CD4-positive, CD25-positive, alpha-beta regulatory T cell (primary cell): ENCODE measurements around the gene MLIP. TPM values are rescaled to one million over a fixed set of nuclear protein-coding genes. Genes with fewer than 3 reads are reported as not detected.

Experiments
- ATAC-seq, 2 donors: fragments of 150-1000 bp; cut with Tn5 transposase; one replicate each; pipeline ENCODE4 v1.10.0; 2021; ENCODE audit warnings: low read depth in 2 of 2, moderate number of reproducible peaks in 2 of 2, moderate library complexity in 1 of 2
- DNase-seq, 3 donors: peaks; one replicate each; pipeline versions ENCODE4 v3.0.0 to v3.0.0-alpha.2; 2012 to 2022; ENCODE audit warnings: mixed read lengths in 1 of 3
- H3K27ac ChIP-seq: one replicate; pipeline ENCODE4 v1.7.0; 2013; ENCODE audit warnings: mild to moderate bottlenecking, low read length; ENCODE audit not compliant: insufficient read depth, poor library complexity, severe bottlenecking
- H3K27me3 ChIP-seq: one replicate; pipeline ENCODE4 v1.7.0; 2013; ENCODE audit warnings: low read length; ENCODE audit not compliant: control insufficient read depth, insufficient read depth
- H3K36me3 ChIP-seq: one replicate; pipeline ENCODE4 v1.7.0; 2013; ENCODE audit warnings: mild to moderate bottlenecking, low read length, moderate library complexity; ENCODE audit not compliant: control insufficient read depth, insufficient read depth
- H3K4me1 ChIP-seq: 2 replicates; pipeline ENCODE4 v1.7.0; 2013; ENCODE audit warnings: mild to moderate bottlenecking, low read length; ENCODE audit not compliant: insufficient read depth, control insufficient read depth, poor library complexity, severe bottlenecking
- H3K4me3 ChIP-seq: one replicate; pipeline ENCODE4 v1.7.0; 2013; ENCODE audit warnings: low read depth, mild to moderate bottlenecking, low read length, moderate library complexity
- H3K9me3 ChIP-seq, 2 experiments: 1 replicate in 1 of 2; 2 replicates in 1 of 2; pipeline ENCODE4 v1.7.0; 2013; ENCODE audit warnings: low read length in 2 of 2, mild to moderate bottlenecking in 1 of 2, moderate library complexity in 1 of 2; ENCODE audit not compliant: control insufficient read depth in 2 of 2
- H3K27ac Mint-ChIP-seq, 3 donors: one replicate each; pipeline ENCODE4 v1.8.0; 2020 to 2022; ENCODE audit warnings: mild to moderate bottlenecking in 3 of 3, mixed read lengths in 3 of 3, moderate library complexity in 2 of 3
- H3K27me3 Mint-ChIP-seq: one replicate; pipeline ENCODE4 v1.8.0; 2022; ENCODE audit warnings: mild to moderate bottlenecking, mixed read lengths
- H3K36me3 Mint-ChIP-seq: one replicate; pipeline ENCODE4 v1.8.0; 2020; ENCODE audit warnings: mixed read lengths
- H3K4me1 Mint-ChIP-seq, 4 donors: one replicate each; pipeline ENCODE4 v1.8.0; 2020 to 2022; ENCODE audit warnings: mixed read lengths in 4 of 4, mild to moderate bottlenecking in 1 of 4
- H3K4me3 Mint-ChIP-seq, 4 donors: one replicate each; pipeline ENCODE4 v1.8.0; 2020 to 2022; ENCODE audit warnings: mild to moderate bottlenecking in 4 of 4, mixed read lengths in 4 of 4, moderate library complexity in 3 of 4
- H3K9me3 Mint-ChIP-seq, 7 donors: one replicate each; pipeline ENCODE4 v1.8.0; 2020 to 2022; ENCODE audit warnings: mixed read lengths in 7 of 7, mild to moderate bottlenecking in 3 of 7, moderate library complexity in 2 of 7
- polyA plus RNA-seq, 4 donors: library from polyadenylated mRNA; unstranded; fragments of 300-500 nt; fragmentation: Illumina TruSeq; gene quantifications; one replicate each; pipeline ENCODE4 v1.2.3, GENCODE V29; 2021
- total RNA-seq: library from RNA; stranded (reverse); gene quantifications from one replicate; pipeline ENCODE4 v1.2.3, GENCODE V29; 2022

The MLIP gene
- total and polyA plus RNA-seq, 5 donors from 2014 or later = not detected

GRCh38 chr6:54252916-54253315 lies 141.7 kb downstream of the MLIP start:
- no peak overlapping the region for H3K27ac ChIP-seq
- H3K36me3 ChIP-seq = no peaks in the 10 kb centered on the region
- no peak overlapping the region for H3K4me3 ChIP-seq
- no peaks in the 10 kb centered on the region for H3K27me3 Mint-ChIP-seq
- H3K9me3 ChIP-seq = no peaks in the 10 kb centered on the region
- no peak for DNase-seq
- no peaks in the 10 kb centered on the region for H3K4me1 Mint-ChIP-seq
- H3K27me3 ChIP-seq = no peaks in the 10 kb centered on the region
- no peak overlapping the region for H3K4me3 Mint-ChIP-seq
- H3K27ac Mint-ChIP-seq = no peak overlapping the region
- no peaks in the 10 kb centered on the region for H3K4me1 ChIP-seq
- H3K36me3 Mint-ChIP-seq = no peaks in the 10 kb centered on the region
- peaks cover 0 to 6% (median 3%) of the 10 kb centered on the region in 7 donors for H3K9me3 Mint-ChIP-seq
- no peak for ATAC-seq

- no peak overlapping the region for H3K27ac ChIP-seq
These were observed 143.6 kb downstream of the MLIP start for GRCh38 chr6:54254886-54255285.

GRCh38 chr6:54255886-54256285 lies 144.6 kb downstream of the MLIP start:
- Histone ChIP-seq H3K9me3 (no peaks in the 10 kb centered on the region), H3K4me1 (no peaks in the 10 kb centered on the region), H3K27ac (no peak overlapping the region), H3K27me3 (no peaks in the 10 kb centered on the region), H3K4me3 (no peak overlapping the region), H3K36me3 (no peaks in the 10 kb centered on the region)
- no peak overlapping the region for H3K4me3 Mint-ChIP-seq
- H3K27ac Mint-ChIP-seq = no peak overlapping the region
- H3K27me3 Mint-ChIP-seq = no peaks in the 10 kb centered on the region
- no peaks in the 10 kb centered on the region for H3K4me1 Mint-ChIP-seq
- H3K36me3 Mint-ChIP-seq = no peaks in the 10 kb centered on the region
- ATAC-seq (no peak), DNase-seq (no peak)
- H3K9me3 Mint-ChIP-seq = peaks cover 0 to 6% (median 2%) of the 10 kb centered on the region in 7 donors

More at GRCh38 chr6:54254886-54255285, 143.6 kb downstream of the MLIP start:
- no peak overlapping the region for H3K4me3 Mint-ChIP-seq
- Histone ChIP-seq H3K4me1 (no peaks in the 10 kb centered on the region), H3K27me3 (no peaks in the 10 kb centered on the region), H3K4me3 (no peak overlapping the region), H3K36me3 (no peaks in the 10 kb centered on the region), H3K9me3 (no peaks in the 10 kb centered on the region)
- H3K27me3 Mint-ChIP-seq = no peaks in the 10 kb centered on the region
- no peak overlapping the region for H3K27ac Mint-ChIP-seq
- no peak for DNase-seq
- H3K9me3 Mint-ChIP-seq = peaks cover 0 to 6% (median 3%) of the 10 kb centered on the region in 7 donors
- no peaks in the 10 kb centered on the region for H3K36me3 Mint-ChIP-seq
- H3K4me1 Mint-ChIP-seq = no peaks in the 10 kb centered on the region
- ATAC-seq = no peak

- Mint-ChIP-seq H3K4me3 (no peak overlapping the region), H3K27me3 (no peaks in the 10 kb centered on the region), H3K9me3 (peaks cover 0 to 2% (median 0%) of the 10 kb centered on the region in 7 donors), H3K27ac (no peak overlapping the region), H3K4me1 (no peaks in the 10 kb centered on the region), H3K36me3 (no peaks in the 10 kb centered on the region)
- Histone ChIP-seq H3K36me3 (no peaks in the 10 kb centered on the region), H3K27ac (no peak overlapping the region), H3K4me1 (no peaks in the 10 kb centered on the region), H3K9me3 (no peaks in the 10 kb centered on the region), H3K27me3 (no peaks in the 10 kb centered on the region), H3K4me3 (no peak overlapping the region)
- no peak for DNase-seq
- ATAC-seq = no peak
These were observed 148.8 kb downstream of the MLIP start for GRCh38 chr6:54260025-54260424.

GRCh38 chr6:54262499-54262898 lies 151.3 kb downstream of the MLIP start:
- ATAC-seq = no peak
- Histone ChIP-seq H3K27ac (no peak overlapping the region), H3K4me1 (no peaks in the 10 kb centered on the region), H3K4me3 (no peak overlapping the region), H3K36me3 (no peaks in the 10 kb centered on the region), H3K9me3 (no peaks in the 10 kb centered on the region), H3K27me3 (no peaks in the 10 kb centered on the region)
- Mint-ChIP-seq H3K36me3 (no peaks in the 10 kb centered on the region), H3K4me1 (no peaks in the 10 kb centered on the region), H3K27ac (no peak overlapping the region), H3K27me3 (no peaks in the 10 kb centered on the region), H3K9me3 (peaks cover 0 to 4% (median 0%) of the 10 kb centered on the region in 7 donors), H3K4me3 (no peak overlapping the region)
- no peak for DNase-seq

GRCh38 chr6:54262971-54263370 lies 151.7 kb downstream of the MLIP start:
- no peak for ATAC-seq
- DNase-seq = no peak
- H3K36me3 Mint-ChIP-seq = no peaks in the 10 kb centered on the region
- H3K4me1 ChIP-seq = no peaks in the 10 kb centered on the region
- H3K4me1 Mint-ChIP-seq = no peaks in the 10 kb centered on the region
- H3K27me3 Mint-ChIP-seq = no peaks in the 10 kb centered on the region
- H3K27me3 ChIP-seq = no peaks in the 10 kb centered on the region
- no peak overlapping the region for H3K4me3 ChIP-seq
- H3K9me3 ChIP-seq = no peaks in the 10 kb centered on the region
- H3K9me3 Mint-ChIP-seq = peaks cover 0 to 3% (median 0%) of the 10 kb centered on the region in 7 donors
- H3K36me3 ChIP-seq = no peaks in the 10 kb centered on the region
- peak overlapping the region in 1 of 4 donors; percentile 15 for H3K4me3 Mint-ChIP-seq
- H3K27ac Mint-ChIP-seq = no peak overlapping the region
- H3K27ac ChIP-seq = no peak overlapping the region

- Mint-ChIP-seq H3K4me3 (no peak overlapping the region), H3K36me3 (no peaks in the 10 kb centered on the region), H3K27ac (no peak overlapping the region), H3K4me1 (no peaks in the 10 kb centered on the region), H3K27me3 (no peaks in the 10 kb centered on the region), H3K9me3 (peaks cover 0 to 3% (median 2%) of the 10 kb centered on the region in 7 donors)
- H3K27ac ChIP-seq = no peak overlapping the region
- no peak for DNase-seq
- no peaks in the 10 kb centered on the region for H3K36me3 ChIP-seq
- no peaks in the 10 kb centered on the region for H3K4me1 ChIP-seq
- H3K4me3 ChIP-seq = no peak overlapping the region
- no peaks in the 10 kb centered on the region for H3K9me3 ChIP-seq
- ATAC-seq = no peak
- no peaks in the 10 kb centered on the region for H3K27me3 ChIP-seq
These were observed 153.5 kb downstream of the MLIP start for GRCh38 chr6:54264581-54265272.

GRCh38 chr6:54266400-54266923 lies 155.2 kb downstream of the MLIP start:
- H3K4me1 ChIP-seq = no peaks in the 10 kb centered on the region
- H3K9me3 Mint-ChIP-seq = peaks cover 0 to 4% (median 3%) of the 10 kb centered on the region in 7 donors
- ATAC-seq = no peak
- no peak overlapping the region for H3K4me3 Mint-ChIP-seq
- H3K36me3 Mint-ChIP-seq = no peaks in the 10 kb centered on the region
- H3K4me1 Mint-ChIP-seq = no peaks in the 10 kb centered on the region
- H3K9me3 ChIP-seq = no peaks in the 10 kb centered on the region
- DNase-seq = no peak
- no peak overlapping the region for H3K4me3 ChIP-seq
- H3K27ac Mint-ChIP-seq = no peak overlapping the region
- H3K36me3 ChIP-seq = no peaks in the 10 kb centered on the region
- H3K27me3 Mint-ChIP-seq = no peaks in the 10 kb centered on the region
- H3K27me3 ChIP-seq = no peaks in the 10 kb centered on the region
- H3K27ac ChIP-seq = no peak overlapping the region
